ENCODE data around the gene PRSS36. TPM values are rescaled to one million over a fixed set of nuclear protein-coding genes. Genes with fewer than 3 reads are reported as not detected.
"Not testable (repeated sequence)": the region's sequence is repeated elsewhere in the genome, so short reads cannot be mapped to it uniquely, and the experiment has no call there.

PRSS36 gene
- total RNA-seq, 1 donor from 2014 or later: 0.68 TPM

GRCh38 chr16:31108035-31108793 lies 41.7 kb downstream of the PRSS36 start, which contains the start of gene BCKDK:
BCKDK (plus strand) TSS chr16:31108386; CDS start chr16:31109224, 838 bp downstream.
- peaks cover 16% of the 10 kb centered on the region for H3K4me1 Mint-ChIP-seq
- peak; percentile 63 for DNase-seq (ENCODE audit: low read depth, low spot score)
- no peaks in the 10 kb centered on the region for H3K9me3 Mint-ChIP-seq
- no peak within 1 kb of the TSS for H3K27ac Mint-ChIP-seq (ENCODE audit: unreplicated experiment)
- H3K36me3 Mint-ChIP-seq (ENCODE audit: low read depth): peaks cover 3% of the 10 kb centered on the region
- TF ChIP-seq CTCF (conservative IDR thresholded peaks at IDR 0.05): no peak
- peak within 1 kb of the TSS; percentile 90 for H3K4me3 Mint-ChIP-seq
- no peaks in the 10 kb centered on the region for H3K27me3 Mint-ChIP-seq (ENCODE audit: low read depth)

DNA sequence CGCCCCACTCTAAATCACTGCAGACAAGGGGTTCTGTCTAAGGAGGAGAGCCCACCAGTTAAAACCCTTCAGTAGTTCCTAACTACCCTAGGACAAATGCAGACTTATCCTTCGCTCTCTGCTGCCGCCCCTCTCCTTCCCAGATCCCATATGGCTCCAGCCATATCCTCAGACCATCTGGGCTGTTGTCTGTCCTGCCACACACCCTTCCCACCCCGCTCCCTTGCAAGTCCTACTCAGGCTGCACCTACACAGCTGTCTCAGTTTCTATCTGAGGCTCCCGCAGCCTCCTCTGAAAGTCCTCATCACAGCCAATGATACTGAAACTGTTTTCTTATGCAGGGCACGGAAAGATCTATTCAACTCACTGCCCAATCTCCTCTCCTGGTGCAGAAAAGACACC lies 42.4 kb downstream of the PRSS36 start:
- peaks cover 3% of the 10 kb centered on the region for H3K36me3 Mint-ChIP-seq (ENCODE audit: low read depth)

GRCh38 chr16:31106509-31107464 lies 43.1 kb downstream of the PRSS36 start:
- H3K36me3 Mint-ChIP-seq (ENCODE audit: low read depth): peaks cover 3% of the 10 kb centered on the region
- no peak for DNase-seq (ENCODE audit: low read depth, low spot score)
- TF ChIP-seq CTCF (conservative IDR thresholded peaks at IDR 0.05): no peak
- no peaks in the 10 kb centered on the region for H3K27me3 Mint-ChIP-seq (ENCODE audit: low read depth)
- no peaks in the 10 kb centered on the region for H3K9me3 Mint-ChIP-seq
- H3K27ac Mint-ChIP-seq (ENCODE audit: unreplicated experiment): no peak overlapping the region
- H3K4me3 Mint-ChIP-seq: peak overlapping the region; percentile 90
- peaks cover 16% of the 10 kb centered on the region for H3K4me1 Mint-ChIP-seq

More for the DNA sequence above, 42.4 kb downstream of the PRSS36 start:
- no peaks in the 10 kb centered on the region for H3K27me3 Mint-ChIP-seq (ENCODE audit: low read depth)
- peaks cover 16% of the 10 kb centered on the region for H3K4me1 Mint-ChIP-seq
- no peak for DNase-seq (ENCODE audit: low read depth, low spot score)
- no peak for TF ChIP-seq CTCF (conservative IDR thresholded peaks at IDR 0.05)
- no peak overlapping the region for H3K27ac Mint-ChIP-seq (ENCODE audit: unreplicated experiment)
- peak overlapping the region; percentile 90 for H3K4me3 Mint-ChIP-seq
- H3K9me3 Mint-ChIP-seq: no peaks in the 10 kb centered on the region

DNA sequence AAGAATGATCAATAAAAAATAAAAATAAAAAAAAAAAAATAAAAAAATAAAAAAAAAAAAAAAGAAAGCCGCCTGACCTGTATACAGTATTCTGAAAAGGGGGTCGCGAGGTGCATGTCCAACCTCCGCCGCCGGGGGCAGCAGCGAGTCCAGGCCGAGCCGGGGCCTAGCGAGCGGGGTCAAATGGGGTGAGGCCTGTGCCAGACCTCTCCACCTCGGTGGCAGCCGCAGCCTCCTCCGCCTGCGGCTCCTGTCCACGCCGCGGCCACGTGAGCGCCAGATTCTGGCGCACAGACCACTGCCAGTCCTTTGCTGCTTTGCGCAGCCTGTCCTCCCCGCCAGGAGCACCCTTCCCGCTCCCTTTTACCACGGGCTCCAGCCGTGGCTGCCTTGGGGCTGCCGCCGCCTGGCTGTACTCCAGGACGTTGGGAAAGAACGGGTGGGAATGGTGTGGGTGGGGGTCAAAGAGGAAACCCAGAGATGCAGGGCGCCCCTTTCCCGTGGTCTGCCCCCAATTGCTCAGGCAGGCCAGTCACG lies 44.1 kb downstream of the PRSS36 start:
- H3K36me3 Mint-ChIP-seq (ENCODE audit: low read depth): peaks cover 3% of the 10 kb centered on the region
- DNase-seq (ENCODE audit: low read depth, low spot score): peak; percentile 92
- TF ChIP-seq CTCF (conservative IDR thresholded peaks at IDR 0.05): peak; percentile 75
- peak overlapping the region; percentile 68 for H3K4me3 Mint-ChIP-seq
- no peak overlapping the region for H3K27ac Mint-ChIP-seq (ENCODE audit: unreplicated experiment)
- peaks cover 16% of the 10 kb centered on the region for H3K4me1 Mint-ChIP-seq
- H3K27me3 Mint-ChIP-seq (ENCODE audit: low read depth): peaks cover 2% of the 10 kb centered on the region
- no peaks in the 10 kb centered on the region for H3K9me3 Mint-ChIP-seq

GRCh38 chr16:31100876-31101641 lies 48.8 kb downstream of the PRSS36 start:
- H3K27ac Mint-ChIP-seq (ENCODE audit: unreplicated experiment); H3K9me3 Mint-ChIP-seq; H3K27me3 Mint-ChIP-seq (ENCODE audit: low read depth); H3K36me3 Mint-ChIP-seq (ENCODE audit: low read depth); H3K4me1 Mint-ChIP-seq; DNase-seq (ENCODE audit: low read depth, low spot score); H3K4me3 Mint-ChIP-seq: not testable (repeated sequence)
